HEK293T (cell line): Measurements from ENCODE around the gene POLR2C.
A peak's percentile ranks its signal among the peaks of the same experiment; 100 is the strongest.

Experiments
- CTCF ChIA-PET: fragments of 350-600 bp; formaldehyde crosslinking; extraction: SDS; loops from one replicate; lab custom pipeline; 2021; ENCODE audit warnings: antibody characterized with exemption, inconsistent platforms; lab: Yijun Ruan, JAX
- POLR2A ChIA-PET: fragments of 350-600 bp; formaldehyde crosslinking; extraction: SDS; loops from one replicate; lab custom pipeline; 2020; ENCODE audit warnings: antibody characterized with exemption, inconsistent platforms; lab: Yijun Ruan, JAX
- DNase-seq: peaks from one replicate; pipeline ENCODE4 v3.0.0; 2012; ENCODE audit warnings: mixed read lengths; ENCODE audit errors: extremely low spot score
- ARNT ChIP-seq: fragments of 450-650 bp; IDR thresholded peaks from 2 replicates; pipeline ENCODE4 v1.6.1; 2017; ENCODE audit warnings: mild to moderate bottlenecking
- BHLHE40 ChIP-seq: fragments of 450-650 bp; IDR thresholded peaks from 2 replicates; pipeline ENCODE4 v1.6.1; 2016; ENCODE audit warnings: mild to moderate bottlenecking, moderate library complexity, borderline replicate concordance
- CTBP1 ChIP-seq: fragments of 450-650 bp; IDR thresholded peaks from 2 replicates; pipeline ENCODE4 v1.6.1; 2016; ENCODE audit warnings: borderline replicate concordance
- ELF4 ChIP-seq: fragments of 450-650 bp; IDR thresholded peaks from 2 replicates; pipeline ENCODE4 v1.6.1; 2017; ENCODE audit warnings: antibody characterized with exemption
- FOXA1 ChIP-seq: fragments of 450-650 bp; IDR thresholded peaks from 2 replicates; pipeline ENCODE4 v1.6.1; 2016; ENCODE audit warnings: mild to moderate bottlenecking
- FOXK2 ChIP-seq: fragments of 450-650 bp; IDR thresholded peaks from 2 replicates; pipeline ENCODE4 v1.6.1; 2016; ENCODE audit warnings: mild to moderate bottlenecking
- FOXM1 ChIP-seq: fragments of 450-650 bp; IDR thresholded peaks from 2 replicates; pipeline ENCODE4 v1.6.1; 2017; ENCODE audit warnings: mild to moderate bottlenecking, borderline replicate concordance
- HDGF ChIP-seq: fragments of 450-650 bp; IDR thresholded peaks from 2 replicates; pipeline ENCODE4 v1.6.1; 2017; ENCODE audit warnings: antibody characterized with exemption, borderline replicate concordance
- L3MBTL2 ChIP-seq: fragments of 450-650 bp; conservative IDR thresholded peaks from 2 replicates; pipeline ENCODE4 v1.6.1; 2016; ENCODE audit warnings: mild to moderate bottlenecking
- LEF1 ChIP-seq: fragments of 450-650 bp; IDR thresholded peaks from 2 replicates; pipeline ENCODE4 v1.6.1; 2017; ENCODE audit warnings: mild to moderate bottlenecking, borderline replicate concordance
- NFRKB ChIP-seq: fragments of 450-650 bp; IDR thresholded peaks from 2 replicates; pipeline ENCODE4 v1.6.1; 2016; ENCODE audit warnings: mild to moderate bottlenecking, moderate library complexity
- SP1 ChIP-seq: fragments of 450-650 bp; IDR thresholded peaks from 2 replicates; pipeline ENCODE4 v1.6.1; 2017
- SUZ12 ChIP-seq: fragments of 450-650 bp; IDR thresholded peaks from 2 replicates; pipeline ENCODE4 v1.6.1; 2016; ENCODE audit warnings: mild to moderate bottlenecking
- TARDBP ChIP-seq: fragments of 450-650 bp; IDR thresholded peaks from 2 replicates; pipeline ENCODE4 v1.6.1; 2016
- ZNF384 ChIP-seq: fragments of 450-650 bp; IDR thresholded peaks from 2 replicates; pipeline ENCODE4 v1.6.1; 2016
- TF ChIP-seq, protein P1 (sequence below): fragments of 450-650 bp; IDR thresholded peaks from 2 replicates; pipeline ENCODE4 v1.6.1; 2016

POLR2C gene

DNA sequence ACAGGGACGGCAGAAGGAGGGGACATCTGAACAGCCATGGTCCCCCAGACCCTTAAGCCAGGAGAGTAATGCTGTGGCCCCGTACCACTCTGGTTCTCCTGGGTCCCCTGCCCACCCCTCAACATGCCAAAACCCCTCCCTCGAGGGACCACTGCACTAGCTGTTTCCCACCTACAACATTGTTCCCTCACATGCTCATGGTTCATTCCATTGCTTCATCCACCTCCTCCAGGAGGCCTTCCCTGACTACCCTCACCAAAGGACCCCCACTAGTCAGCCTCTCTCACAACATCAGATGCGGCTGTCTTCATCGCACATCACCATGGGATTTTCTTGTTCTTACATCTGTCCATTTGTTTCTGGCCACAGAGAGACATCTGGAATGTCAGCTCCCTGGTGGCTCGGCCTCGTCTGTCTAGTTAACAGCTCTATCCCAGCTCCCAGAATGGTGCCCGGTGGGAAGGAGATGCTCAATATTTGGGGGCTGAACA lies 22.1 kb downstream of the POLR2C start:
- DNase-seq = no peak
- ChIA-PET CTCF (interaction anchor here (1.1 kb wide), 1 partner anchor 62 kb away, joined by 3 read pairs; no protein-coding TSS in a partner anchor), POLR2A (interaction anchor here (1.0 kb wide), 1 partner anchor 8 kb away, joined by 3 read pairs; no protein-coding TSS in a partner anchor)
- no peak for TF ChIP-seq L3MBTL2
- TF ChIP-seq ARNT = no peak
- no peak for TF ChIP-seq FOXM1
- no peak for TF ChIP-seq NFRKB
- TF ChIP-seq FOXK2 = no peak
- TF ChIP-seq LEF1 = no peak
- no peak for TF ChIP-seq ZNF384
- no peak for TF ChIP-seq HDGF
- TF ChIP-seq, protein P1, sequence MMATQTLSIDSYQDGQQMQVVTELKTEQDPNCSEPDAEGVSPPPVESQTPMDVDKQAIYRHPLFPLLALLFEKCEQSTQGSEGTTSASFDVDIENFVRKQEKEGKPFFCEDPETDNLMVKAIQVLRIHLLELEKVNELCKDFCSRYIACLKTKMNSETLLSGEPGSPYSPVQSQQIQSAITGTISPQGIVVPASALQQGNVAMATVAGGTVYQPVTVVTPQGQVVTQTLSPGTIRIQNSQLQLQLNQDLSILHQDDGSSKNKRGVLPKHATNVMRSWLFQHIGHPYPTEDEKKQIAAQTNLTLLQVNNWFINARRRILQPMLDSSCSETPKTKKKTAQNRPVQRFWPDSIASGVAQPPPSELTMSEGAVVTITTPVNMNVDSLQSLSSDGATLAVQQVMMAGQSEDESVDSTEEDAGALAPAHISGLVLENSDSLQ = no peak
- no peak for TF ChIP-seq SP1
- no peak for TF ChIP-seq BHLHE40
- TF ChIP-seq SUZ12 = no peak
- no peak for TF ChIP-seq CTBP1
- TF ChIP-seq TARDBP = no peak
- no peak for TF ChIP-seq ELF4
- TF ChIP-seq FOXA1 = no peak

DNA sequence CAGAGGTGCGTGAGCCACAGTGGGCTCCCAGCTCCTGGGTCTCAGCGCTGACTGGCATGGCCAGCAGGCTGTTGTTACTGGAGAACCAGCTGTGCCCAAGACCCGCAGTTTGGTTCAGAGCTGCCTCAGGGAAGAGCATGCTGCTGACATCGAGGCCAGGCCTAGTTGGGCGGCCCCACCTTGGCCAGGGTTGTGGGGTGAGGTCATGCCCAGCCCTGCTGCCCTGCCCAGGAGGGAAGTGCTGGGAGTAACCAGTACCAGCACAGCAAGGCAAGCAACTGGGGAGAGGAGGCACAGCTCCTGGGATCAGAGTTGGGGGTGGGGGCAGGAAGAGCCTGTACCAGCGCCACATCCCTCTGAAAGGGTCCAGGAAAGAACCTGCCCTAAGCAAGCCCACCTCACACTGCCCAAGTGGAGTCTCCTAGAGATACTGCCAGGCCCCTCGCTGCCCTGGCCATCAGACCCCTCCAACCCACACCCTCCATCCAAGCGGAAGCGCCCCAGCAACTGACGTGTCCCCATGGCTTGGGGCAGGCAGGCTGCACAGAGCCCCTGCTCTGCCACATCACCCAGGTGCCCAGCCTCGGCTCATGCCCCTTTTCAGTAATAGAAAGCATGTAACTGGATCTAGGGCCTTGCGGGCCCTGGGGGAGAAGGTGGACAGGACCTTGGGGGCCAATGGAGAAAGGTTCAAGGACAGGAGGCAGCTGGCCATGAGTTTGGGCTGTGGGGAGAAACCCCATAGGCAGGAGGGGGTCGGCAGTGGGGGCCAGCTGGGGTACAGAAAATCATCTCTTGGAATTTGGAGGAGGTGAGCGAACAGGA lies 22.8 kb downstream of the POLR2C start:
- CTCF ChIA-PET = interaction anchor here (1.0 to 1.1 kb wide), 2 partner anchors 23 to 63 kb away, joined by 3 read pairs; partner anchors contain the start of gene POLR2C
- TF ChIP-seq, protein P1 = no peak
- TF ChIP-seq HDGF (no peak), LEF1 (no peak), TARDBP (no peak), ARNT (no peak), SP1 (no peak), ZNF384 (no peak), FOXA1 (no peak), ELF4 (no peak), SUZ12 (no peak), FOXK2 (no peak), FOXM1 (no peak), NFRKB (no peak), L3MBTL2 (no peak), CTBP1 (no peak), BHLHE40 (no peak)
- POLR2A ChIA-PET = interaction anchor here (0.8 to 1.2 kb wide), 5 partner anchors 9 to 64 kb away, joined by 3 to 5 read pairs (median 3); no protein-coding TSS in a partner anchor
- no peak for DNase-seq

DNA sequence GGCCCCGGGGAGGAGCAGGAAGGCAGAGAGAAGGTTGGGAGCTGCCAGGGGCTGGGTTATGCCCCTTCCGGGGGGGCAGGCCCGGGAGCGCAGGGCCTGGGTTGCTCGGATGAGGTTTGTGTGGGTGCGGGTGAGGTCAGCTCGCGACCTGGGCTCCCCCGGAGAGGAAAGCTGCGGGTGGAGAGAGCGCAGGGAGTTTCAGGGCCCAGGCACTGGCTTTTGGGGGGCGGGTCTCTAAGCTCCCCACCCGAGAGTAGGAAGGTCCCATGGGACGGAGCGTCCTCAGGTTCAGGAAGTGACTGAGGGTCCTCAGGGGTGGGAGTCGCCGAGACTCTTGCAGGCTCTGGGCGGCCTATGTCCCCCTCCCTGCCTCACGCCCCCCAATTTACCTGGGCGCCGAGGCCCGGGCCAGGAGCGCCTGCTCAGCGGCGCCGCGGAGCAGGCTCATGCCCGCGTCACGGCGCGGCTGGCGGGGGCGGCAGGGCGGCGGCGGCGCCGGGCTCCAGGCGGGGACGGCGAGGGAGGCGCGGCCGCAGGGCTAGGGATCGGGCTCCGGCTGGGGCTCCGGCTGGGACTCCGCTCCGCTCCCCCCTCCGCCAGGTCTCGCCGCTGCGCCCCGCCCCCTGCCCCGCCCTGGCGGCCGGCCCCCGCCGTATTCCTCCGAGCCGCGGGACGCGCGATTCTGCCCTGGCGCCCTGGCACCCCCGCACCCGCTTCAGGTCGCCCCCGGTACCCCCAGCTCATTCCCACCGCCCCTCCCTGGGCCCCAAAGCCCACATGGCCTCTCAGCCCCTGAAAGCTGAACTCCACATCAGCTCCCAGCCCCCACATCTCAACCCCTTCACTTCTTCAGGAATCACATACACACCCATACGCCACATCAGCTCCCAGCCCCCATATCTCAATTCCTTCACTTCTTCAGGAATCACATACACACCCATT lies 23.7 kb downstream of the POLR2C start, which contains the start of gene DOK4:
Gene DOK4, minus strand, starts transcription at position 578 of the 942 bp plus-strand sequence. CDS start 6,986 bp downstream, outside the sequence.
- ChIA-PET POLR2A (interaction anchor here (0.8 to 1.4 kb wide), 6 partner anchors 24 to 203 kb away, joined by 3 to 5 read pairs (median 3); partner anchors contain the start of genes CIAPIN1 and COQ9), CTCF (interaction anchor here (1.0 to 1.2 kb wide), 2 partner anchors 24 to 34 kb away, joined by 3 to 5 read pairs; partner anchors contain the start of gene POLR2C)
- peak; percentile 95 for DNase-seq
- TF ChIP-seq TARDBP (no peak), NFRKB (no peak), FOXM1 (0 out of 2 replicates have a peak, but pooled peaks have one; percentile 12)

DNA sequence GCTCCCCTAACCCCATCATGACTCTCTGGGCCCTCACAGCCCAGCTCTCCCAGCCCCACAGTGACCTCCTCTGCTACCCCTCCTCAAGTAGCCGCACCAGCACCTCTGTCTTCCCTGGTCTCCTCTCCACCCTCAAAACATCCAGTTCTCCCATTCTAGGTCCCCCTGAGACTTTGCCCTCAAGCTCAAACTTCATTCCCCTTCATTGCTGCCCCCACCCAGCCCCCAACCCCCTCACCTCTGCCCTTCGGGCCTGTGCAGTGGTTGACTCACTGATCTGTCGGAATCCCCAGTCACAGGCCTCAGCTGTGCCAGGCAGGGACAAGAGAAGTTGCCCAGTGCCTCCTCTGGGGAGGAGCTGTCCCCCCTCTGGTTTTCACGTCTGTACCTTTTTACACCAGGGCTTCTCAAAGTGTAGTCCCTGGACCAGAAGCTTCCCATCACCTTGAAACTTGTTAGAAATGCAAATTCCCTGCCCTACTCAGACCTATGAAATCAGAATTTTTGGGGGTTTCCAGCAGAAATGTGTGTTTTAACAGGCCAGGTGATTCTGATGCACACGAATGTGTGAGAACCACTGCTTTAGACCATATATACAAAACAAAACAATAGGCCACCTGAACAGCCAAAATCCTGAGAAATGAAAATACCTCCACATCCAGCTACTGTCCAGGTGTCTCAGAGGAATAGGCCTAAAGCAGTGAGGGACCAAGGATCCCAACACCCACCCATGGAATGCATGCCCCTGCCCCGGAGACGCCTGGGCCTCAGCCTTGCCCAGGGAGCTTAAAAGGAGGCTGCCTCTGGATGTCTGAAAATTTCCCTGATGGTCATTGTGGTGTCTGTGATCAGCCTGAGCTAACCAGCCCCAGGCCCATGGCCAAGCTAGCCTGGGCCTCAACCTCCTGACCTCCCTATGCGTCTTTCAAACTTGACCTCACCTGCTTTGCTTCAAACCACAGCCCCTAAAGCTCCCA lies 24.7 kb downstream of the POLR2C start:
- CTCF ChIA-PET = interaction anchor here (1.2 kb wide), 1 partner anchor 33 kb away, joined by 5 read pairs; no protein-coding TSS in a partner anchor
- DNase-seq = no peak
- TF ChIP-seq NFRKB (no peak), L3MBTL2 (no peak), ARNT (no peak), ZNF384 (no peak), ELF4 (no peak), BHLHE40 (no peak), FOXA1 (no peak), LEF1 (no peak), SUZ12 (no peak), HDGF (no peak), FOXK2 (no peak), CTBP1 (no peak), TARDBP (no peak)
- TF ChIP-seq, protein P1 = no peak
- POLR2A ChIA-PET = interaction anchor here (0.9 to 1.4 kb wide), 5 partner anchors 25 to 204 kb away, joined by 3 to 4 read pairs (median 3); partner anchors contain the start of genes CIAPIN1, COQ9 and POLR2C
